Astrocyte (in vitro differentiated cells and primary cell): Measurements from ENCODE around the gene KLK2.

Experiments
- CTCF ChIP-seq: IDR thresholded peaks from 2 replicates; pipeline ENCODE4 v1.5.1; 2011; ENCODE audit warnings: low read depth, mild to moderate bottlenecking, inconsistent platforms, low read length, moderate library complexity; ENCODE audit not compliant: insufficient read depth
- EZH2 ChIP-seq: IDR thresholded peaks from 2 replicates; pipeline ENCODE4 v1.6.1; 2012; ENCODE audit warnings: mild to moderate bottlenecking, low read length, inconsistent platforms; ENCODE audit not compliant: insufficient read depth

GRCh38 chr19:50830266-50831025, 42.8 kb upstream of the KLK2 start:
- no peak for TF ChIP-seq CTCF
- TF ChIP-seq EZH2 = no peak
